ENCODE measurements around the gene FGR.
A peak's percentile ranks its signal among the peaks of the same experiment; 100 is the strongest.

FGR gene

GRCh38 chr1:27577504-27578188 lies 57.3 kb downstream of the FGR start:
- Histone ChIP-seq H3K36me3 (ENCODE audit: insufficient read depth, low read length) (no peaks in the 10 kb centered on the region), H3K27ac (ENCODE audit: low read depth, low read length) (no peak overlapping the region), H3K27me3 (ENCODE audit: insufficient read depth, low read length) (no peaks in the 10 kb centered on the region), H3K79me2 (ENCODE audit: control insufficient read depth, insufficient read depth, low read length, unreplicated experiment) (peaks cover 79% of the 10 kb centered on the region), H3K4me3 (ENCODE audit: low read depth, low read length) (no peak overlapping the region), H2AFZ (ENCODE audit: low read length, unreplicated experiment) (no peak overlapping the region), H3K4me1 (ENCODE audit: control insufficient read depth, insufficient read depth, low read length, unreplicated experiment) (peaks cover 63% of the 10 kb centered on the region)

DNA sequence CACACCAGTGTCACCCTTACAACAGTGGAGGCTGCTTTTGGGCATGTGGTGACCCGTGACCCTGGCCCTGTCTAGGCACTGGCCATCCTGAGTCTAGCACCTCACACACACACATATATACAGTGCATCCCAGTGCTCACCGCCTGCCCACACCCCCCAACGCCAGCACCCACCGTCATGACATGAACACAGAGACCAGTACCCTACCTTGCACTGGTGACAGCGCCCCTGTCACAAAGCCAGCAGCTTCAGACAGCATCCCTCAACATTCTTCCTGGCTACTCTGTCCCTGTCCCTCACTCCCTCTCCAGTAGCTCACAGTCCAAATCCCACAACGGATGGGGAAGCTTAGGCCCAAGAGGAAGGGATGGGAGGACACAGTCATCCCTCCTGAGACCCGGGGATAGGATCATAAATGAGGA lies 58.2 kb downstream of the FGR start:
- no peak overlapping the region for H2AFZ ChIP-seq (ENCODE audit: low read length, unreplicated experiment)
- peaks cover 63% of the 10 kb centered on the region for H3K4me1 ChIP-seq (ENCODE audit: control insufficient read depth, insufficient read depth, low read length, unreplicated experiment)

GRCh38 chr1:27575840-27576331 lies 59.1 kb downstream of the FGR start:
- Histone ChIP-seq H3K79me2 (ENCODE audit: control insufficient read depth, insufficient read depth, low read length, unreplicated experiment) (peaks cover 81% of the 10 kb centered on the region), H2AFZ (ENCODE audit: low read length, unreplicated experiment) (no peak overlapping the region), H3K36me3 (ENCODE audit: insufficient read depth, low read length) (no peaks in the 10 kb centered on the region), H3K4me1 (ENCODE audit: control insufficient read depth, insufficient read depth, low read length, unreplicated experiment) (peaks cover 66% of the 10 kb centered on the region), H3K27me3 (ENCODE audit: insufficient read depth, low read length) (no peaks in the 10 kb centered on the region), H3K4me3 (ENCODE audit: low read depth, low read length) (peak overlapping the region; percentile 75), H3K27ac (ENCODE audit: low read depth, low read length) (peak overlapping the region; percentile 70)

More for the DNA sequence above, 58.2 kb downstream of the FGR start:
- peak overlapping the region; percentile 75; the same call in 1 of the 2 replicates for H3K4me3 ChIP-seq (ENCODE audit: low read depth, low read length)
- no peaks in the 10 kb centered on the region for H3K27me3 ChIP-seq (ENCODE audit: insufficient read depth, low read length)
- no peaks in the 10 kb centered on the region for H3K36me3 ChIP-seq (ENCODE audit: insufficient read depth, low read length)
- peaks cover 78% of the 10 kb centered on the region for H3K79me2 ChIP-seq (ENCODE audit: control insufficient read depth, insufficient read depth, low read length, unreplicated experiment)
- H3K27ac ChIP-seq (ENCODE audit: low read depth, low read length), result peak overlapping the region; percentile 31; the same call in 1 of the 2 replicates

GRCh38 chr1:27574871-27575831 lies 59.8 kb downstream of the FGR start:
- Histone ChIP-seq H3K4me3 (ENCODE audit: low read depth, low read length) (peak overlapping the region; percentile 57), H3K4me1 (ENCODE audit: control insufficient read depth, insufficient read depth, low read length, unreplicated experiment) (peaks cover 74% of the 10 kb centered on the region), H3K27ac (ENCODE audit: low read depth, low read length) (peak overlapping the region; percentile 70), H3K79me2 (ENCODE audit: control insufficient read depth, insufficient read depth, low read length, unreplicated experiment) (peaks cover 82% of the 10 kb centered on the region), H2AFZ (ENCODE audit: low read length, unreplicated experiment) (no peak overlapping the region), H3K36me3 (ENCODE audit: insufficient read depth, low read length) (no peaks in the 10 kb centered on the region), H3K27me3 (ENCODE audit: insufficient read depth, low read length) (no peaks in the 10 kb centered on the region)

- H3K79me2 ChIP-seq (ENCODE audit: control insufficient read depth, insufficient read depth, low read length, unreplicated experiment), result peaks cover 74% of the 10 kb centered on the region
- H2AFZ ChIP-seq (ENCODE audit: low read length, unreplicated experiment), result no peak overlapping the region
- peak overlapping the region; percentile 19 for H3K27ac ChIP-seq (ENCODE audit: low read depth, low read length)
- H3K36me3 ChIP-seq (ENCODE audit: insufficient read depth, low read length), result no peaks in the 10 kb centered on the region
- H3K4me3 ChIP-seq (ENCODE audit: low read depth, low read length), result no peak overlapping the region
- H3K27me3 ChIP-seq (ENCODE audit: insufficient read depth, low read length), result no peaks in the 10 kb centered on the region
- H3K4me1 ChIP-seq (ENCODE audit: control insufficient read depth, insufficient read depth, low read length, unreplicated experiment), result peaks cover 83% of the 10 kb centered on the region
Measured at GRCh38 chr1:27574001-27574781, 60.8 kb downstream of the FGR start.

DNA sequence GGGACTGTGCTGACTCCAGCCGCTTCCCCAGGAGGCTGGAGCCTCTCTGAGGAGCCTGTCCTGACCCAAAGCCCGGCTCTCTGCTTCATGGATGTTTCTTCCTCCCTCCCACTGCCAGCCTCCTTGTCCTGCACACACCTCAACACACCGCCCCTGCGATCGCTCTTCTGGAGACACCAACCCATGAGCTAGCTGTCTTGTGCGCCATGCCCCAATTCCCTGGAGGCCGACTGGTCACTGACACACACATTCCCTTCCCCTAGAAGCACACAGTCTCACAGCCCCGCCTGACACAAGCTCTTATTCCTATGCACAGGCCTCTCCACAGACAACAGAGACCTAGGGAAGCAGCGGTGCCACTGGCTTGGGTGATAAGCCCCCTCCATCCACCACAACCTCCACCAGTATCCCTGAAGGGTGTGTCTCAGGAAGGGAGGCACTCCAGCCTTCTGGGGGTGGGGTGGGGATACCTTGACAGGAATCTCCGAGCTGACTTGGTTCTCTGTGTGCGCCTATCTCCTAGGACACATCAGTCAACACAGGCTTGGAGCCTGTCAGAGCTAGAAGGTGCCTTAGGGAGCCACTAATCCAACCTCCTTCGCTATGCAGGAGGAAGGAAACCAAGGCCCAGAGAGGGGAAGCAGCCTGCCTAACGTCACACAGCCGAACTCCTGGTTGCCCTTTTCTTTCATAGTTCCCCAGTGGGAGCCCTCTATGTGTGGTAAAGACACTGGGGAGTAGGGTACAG lies 62.1 kb downstream of the FGR start:
- H3K4me3 ChIP-seq (ENCODE audit: low read depth, low read length), result no peak overlapping the region
- H3K27ac ChIP-seq (ENCODE audit: low read depth, low read length), result peak overlapping the region; percentile 23; the same call in 1 of the 2 replicates
- no peak overlapping the region for H2AFZ ChIP-seq (ENCODE audit: low read length, unreplicated experiment)
- no peaks in the 10 kb centered on the region for H3K36me3 ChIP-seq (ENCODE audit: insufficient read depth, low read length)
- H3K4me1 ChIP-seq (ENCODE audit: control insufficient read depth, insufficient read depth, low read length, unreplicated experiment), result peaks cover 92% of the 10 kb centered on the region
- H3K79me2 ChIP-seq (ENCODE audit: control insufficient read depth, insufficient read depth, low read length, unreplicated experiment), result peaks cover 76% of the 10 kb centered on the region
- H3K27me3 ChIP-seq (ENCODE audit: insufficient read depth, low read length), result no peaks in the 10 kb centered on the region

GRCh38 chr1:27572019-27572678 lies 62.8 kb downstream of the FGR start:
- H3K36me3 ChIP-seq (ENCODE audit: insufficient read depth, low read length), result no peaks in the 10 kb centered on the region
- H3K79me2 ChIP-seq (ENCODE audit: control insufficient read depth, insufficient read depth, low read length, unreplicated experiment), result peaks cover 77% of the 10 kb centered on the region
- no peak overlapping the region for H2AFZ ChIP-seq (ENCODE audit: low read length, unreplicated experiment)
- peak overlapping the region; percentile 23; the same call in 1 of the 2 replicates for H3K27ac ChIP-seq (ENCODE audit: low read depth, low read length)
- peaks cover 90% of the 10 kb centered on the region for H3K4me1 ChIP-seq (ENCODE audit: control insufficient read depth, insufficient read depth, low read length, unreplicated experiment)
- no peak overlapping the region for H3K4me3 ChIP-seq (ENCODE audit: low read depth, low read length)
- no peaks in the 10 kb centered on the region for H3K27me3 ChIP-seq (ENCODE audit: insufficient read depth, low read length)

DNA sequence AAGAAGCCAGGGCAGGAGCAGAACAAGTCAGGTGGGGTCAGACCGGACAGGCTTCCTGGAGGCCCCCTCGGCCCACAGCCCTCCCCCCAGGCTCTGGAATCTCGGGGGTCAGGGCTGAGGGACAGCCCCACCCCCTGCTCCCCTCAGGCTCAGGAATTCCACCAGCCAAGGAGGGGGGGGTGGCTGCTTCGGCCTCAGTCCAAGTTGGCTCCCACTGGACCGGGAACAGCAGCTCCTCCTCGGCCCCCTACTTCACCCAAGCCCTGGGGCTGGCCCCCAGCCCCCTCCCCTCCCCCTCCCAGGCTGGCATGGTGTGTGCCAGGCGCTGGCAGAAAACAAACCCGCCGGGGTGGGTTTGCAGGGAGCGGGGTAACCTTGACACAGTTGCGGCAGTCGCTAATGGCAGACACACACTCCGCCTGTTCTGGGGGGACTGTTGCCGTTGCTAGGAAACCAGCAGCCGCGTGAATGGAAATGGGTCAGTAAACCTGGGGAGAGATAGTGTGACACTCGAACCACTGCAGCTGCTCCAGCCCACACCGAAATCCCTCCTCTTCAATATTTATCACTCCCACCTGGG lies 63.5 kb downstream of the FGR start:
- Histone ChIP-seq H3K79me2 (ENCODE audit: control insufficient read depth, insufficient read depth, low read length, unreplicated experiment) (peaks cover 76% of the 10 kb centered on the region), H3K36me3 (ENCODE audit: insufficient read depth, low read length) (no peaks in the 10 kb centered on the region), H3K4me1 (ENCODE audit: control insufficient read depth, insufficient read depth, low read length, unreplicated experiment) (peaks cover 90% of the 10 kb centered on the region), H3K27ac (ENCODE audit: low read depth, low read length) (no peak overlapping the region), H3K27me3 (ENCODE audit: insufficient read depth, low read length) (no peaks in the 10 kb centered on the region), H3K4me3 (ENCODE audit: low read depth, low read length) (no peak overlapping the region), H2AFZ (ENCODE audit: low read length, unreplicated experiment) (no peak overlapping the region)

GRCh38 chr1:27570784-27571183 lies 64.2 kb downstream of the FGR start:
- H3K79me2 ChIP-seq (ENCODE audit: control insufficient read depth, insufficient read depth, low read length, unreplicated experiment), result peaks cover 77% of the 10 kb centered on the region
- H3K36me3 ChIP-seq (ENCODE audit: insufficient read depth, low read length), result no peaks in the 10 kb centered on the region
- H3K27me3 ChIP-seq (ENCODE audit: insufficient read depth, low read length), result no peaks in the 10 kb centered on the region
- H2AFZ ChIP-seq (ENCODE audit: low read length, unreplicated experiment), result no peak overlapping the region
- peaks cover 87% of the 10 kb centered on the region for H3K4me1 ChIP-seq (ENCODE audit: control insufficient read depth, insufficient read depth, low read length, unreplicated experiment)
- no peak overlapping the region for H3K27ac ChIP-seq (ENCODE audit: low read depth, low read length)
- H3K4me3 ChIP-seq (ENCODE audit: low read depth, low read length), result no peak overlapping the region
